Measurements from ENCODE around the gene COL28A1. TPM values are rescaled to one million over a fixed set of nuclear protein-coding genes. Genes with fewer than 3 reads are reported as not detected.

Gene COL28A1
- total RNA-seq, 1 donor from 2014 or later: 0.28 TPM

DNA sequence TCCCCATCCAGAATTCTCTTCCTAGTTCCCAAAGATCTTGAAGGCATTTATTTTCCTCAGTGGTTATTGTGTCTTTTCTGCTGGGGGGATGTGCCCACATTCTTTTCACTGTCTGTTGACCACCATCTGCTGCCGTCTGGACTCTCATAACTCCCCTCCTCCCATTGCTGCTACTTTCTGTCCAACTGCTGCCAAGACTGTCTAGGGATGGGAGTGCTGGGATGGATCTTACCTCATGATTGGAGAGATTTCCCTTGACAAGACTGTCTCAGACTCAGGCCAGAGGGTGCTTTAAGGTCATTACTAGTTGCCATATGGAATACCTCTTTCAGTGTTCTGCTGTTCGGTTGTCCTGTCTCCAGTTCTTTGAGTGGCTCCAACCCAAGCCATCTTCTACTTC lies 211.8 kb downstream of the COL28A1 start:
- no peak for DNase-seq (ENCODE audit: low read depth, low spot score)
- Mint-ChIP-seq H3K4me3 (no peak overlapping the region), H3K36me3 (ENCODE audit: low read depth) (no peaks in the 10 kb centered on the region), H3K9me3 (peaks cover 3% of the 10 kb centered on the region), H3K27me3 (ENCODE audit: low read depth) (peaks cover 7% of the 10 kb centered on the region), H3K27ac (ENCODE audit: unreplicated experiment) (no peak overlapping the region), H3K4me1 (peaks cover 11% of the 10 kb centered on the region)
- TF ChIP-seq, protein P1, sequence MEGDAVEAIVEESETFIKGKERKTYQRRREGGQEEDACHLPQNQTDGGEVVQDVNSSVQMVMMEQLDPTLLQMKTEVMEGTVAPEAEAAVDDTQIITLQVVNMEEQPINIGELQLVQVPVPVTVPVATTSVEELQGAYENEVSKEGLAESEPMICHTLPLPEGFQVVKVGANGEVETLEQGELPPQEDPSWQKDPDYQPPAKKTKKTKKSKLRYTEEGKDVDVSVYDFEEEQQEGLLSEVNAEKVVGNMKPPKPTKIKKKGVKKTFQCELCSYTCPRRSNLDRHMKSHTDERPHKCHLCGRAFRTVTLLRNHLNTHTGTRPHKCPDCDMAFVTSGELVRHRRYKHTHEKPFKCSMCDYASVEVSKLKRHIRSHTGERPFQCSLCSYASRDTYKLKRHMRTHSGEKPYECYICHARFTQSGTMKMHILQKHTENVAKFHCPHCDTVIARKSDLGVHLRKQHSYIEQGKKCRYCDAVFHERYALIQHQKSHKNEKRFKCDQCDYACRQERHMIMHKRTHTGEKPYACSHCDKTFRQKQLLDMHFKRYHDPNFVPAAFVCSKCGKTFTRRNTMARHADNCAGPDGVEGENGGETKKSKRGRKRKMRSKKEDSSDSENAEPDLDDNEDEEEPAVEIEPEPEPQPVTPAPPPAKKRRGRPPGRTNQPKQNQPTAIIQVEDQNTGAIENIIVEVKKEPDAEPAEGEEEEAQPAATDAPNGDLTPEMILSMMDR (conservative IDR thresholded peaks at IDR 0.05): no peak

DNA sequence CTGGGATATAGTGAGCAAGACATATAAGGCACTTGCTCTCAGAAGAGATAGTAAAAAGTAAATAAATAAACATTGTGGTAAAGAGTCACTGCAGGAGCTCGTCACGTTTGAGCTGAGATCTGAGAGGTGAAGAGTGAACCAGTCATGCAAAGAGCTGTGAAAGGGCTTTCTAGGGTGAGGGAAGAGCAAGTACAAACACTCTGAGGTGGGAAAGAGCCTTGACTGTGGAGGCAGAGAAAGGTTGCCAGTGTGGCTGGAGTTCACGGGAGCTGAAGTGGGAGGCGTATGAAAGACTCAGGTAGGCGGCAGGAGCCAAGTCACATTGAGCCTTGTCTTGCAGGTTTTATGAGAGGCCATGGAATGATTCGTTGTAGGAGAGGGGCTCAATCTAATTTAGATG lies 212.3 kb downstream of the COL28A1 start:
- TF ChIP-seq, protein P1 (conservative IDR thresholded peaks at IDR 0.05): no peak
- H3K9me3 Mint-ChIP-seq: peaks cover 5% of the 10 kb centered on the region
- H3K27me3 Mint-ChIP-seq (ENCODE audit: low read depth): peaks cover 7% of the 10 kb centered on the region
- DNase-seq (ENCODE audit: low read depth, low spot score): no peak
- no peaks in the 10 kb centered on the region for H3K36me3 Mint-ChIP-seq (ENCODE audit: low read depth)
- peaks cover 11% of the 10 kb centered on the region for H3K4me1 Mint-ChIP-seq
- no peak overlapping the region for H3K27ac Mint-ChIP-seq (ENCODE audit: unreplicated experiment)
- H3K4me3 Mint-ChIP-seq: no peak overlapping the region

DNA sequence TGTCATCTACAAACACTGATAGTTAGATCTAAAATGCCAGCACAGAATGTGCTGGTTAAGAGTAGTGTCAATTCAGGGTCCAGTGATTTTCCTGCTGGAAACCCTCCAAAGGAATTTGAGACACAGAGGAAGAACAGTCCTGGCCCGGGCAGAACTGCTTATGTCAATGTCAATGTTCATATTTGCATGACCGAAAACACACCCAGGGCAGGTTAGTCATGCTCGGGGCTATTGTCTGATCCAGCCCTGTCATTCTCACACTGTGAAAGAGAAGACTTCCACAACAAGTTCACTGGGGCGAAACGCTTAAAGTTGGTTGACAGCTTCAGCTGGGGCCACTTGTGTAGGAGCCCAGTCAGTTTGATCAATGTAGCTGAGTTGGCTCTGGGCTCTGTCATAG lies 214.0 kb downstream of the COL28A1 start:
- H3K27ac Mint-ChIP-seq (ENCODE audit: unreplicated experiment): no peak overlapping the region
- no peaks in the 10 kb centered on the region for H3K36me3 Mint-ChIP-seq (ENCODE audit: low read depth)
- TF ChIP-seq, protein P1 (conservative IDR thresholded peaks at IDR 0.05): no peak
- no peaks in the 10 kb centered on the region for H3K27me3 Mint-ChIP-seq (ENCODE audit: low read depth)
- H3K4me3 Mint-ChIP-seq: no peak overlapping the region
- DNase-seq (ENCODE audit: low read depth, low spot score): no peak
- H3K9me3 Mint-ChIP-seq: peaks cover 5% of the 10 kb centered on the region
- peaks cover 11% of the 10 kb centered on the region for H3K4me1 Mint-ChIP-seq

DNA sequence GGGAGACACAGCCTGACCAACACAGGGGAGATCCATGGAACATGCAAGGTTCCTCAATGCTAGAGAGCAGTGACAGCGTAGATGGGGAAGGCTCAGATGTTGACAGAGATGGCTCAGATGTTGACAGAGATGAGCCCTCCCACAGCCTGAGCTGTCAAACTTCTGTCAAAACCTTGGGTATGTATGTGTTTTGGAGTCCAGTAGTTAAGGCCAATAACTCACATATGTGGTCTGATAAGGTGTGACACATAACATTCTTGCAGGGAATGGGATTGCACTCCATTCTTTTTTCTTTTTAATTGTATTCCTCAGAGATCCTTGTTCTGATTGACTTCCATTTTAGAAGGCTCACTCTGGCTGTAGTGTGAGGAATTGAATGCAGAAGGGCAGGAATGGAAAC lies 217.1 kb downstream of the COL28A1 start:
- H3K27me3 Mint-ChIP-seq (ENCODE audit: low read depth): no peaks in the 10 kb centered on the region
- no peak overlapping the region for H3K27ac Mint-ChIP-seq (ENCODE audit: unreplicated experiment)
- no peak for DNase-seq (ENCODE audit: low read depth, low spot score)
- H3K36me3 Mint-ChIP-seq (ENCODE audit: low read depth): no peaks in the 10 kb centered on the region
- no peak overlapping the region for H3K4me3 Mint-ChIP-seq
- H3K9me3 Mint-ChIP-seq: peaks cover 2% of the 10 kb centered on the region
- peaks cover 11% of the 10 kb centered on the region for H3K4me1 Mint-ChIP-seq
- TF ChIP-seq, protein P1 (conservative IDR thresholded peaks at IDR 0.05): no peak

DNA sequence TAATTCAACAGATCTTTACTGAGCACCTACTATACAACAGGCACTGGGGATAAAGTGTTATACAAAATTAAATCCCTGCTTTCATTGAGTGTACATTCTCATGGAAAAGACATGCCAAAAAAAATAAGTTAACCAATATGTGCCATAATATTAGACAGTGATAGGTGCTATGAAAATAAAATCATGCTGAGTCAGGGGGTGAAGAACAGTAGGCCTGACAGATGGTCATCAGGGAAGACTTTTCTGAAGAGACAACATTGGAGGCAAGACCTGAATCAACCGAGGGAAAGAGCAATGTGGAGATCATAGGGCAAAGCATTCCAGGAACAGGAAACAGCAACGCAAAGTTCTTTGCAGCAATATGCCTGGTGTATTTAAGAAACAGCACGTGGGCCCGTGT lies 217.8 kb downstream of the COL28A1 start:
- peaks cover 11% of the 10 kb centered on the region for H3K4me1 Mint-ChIP-seq
- DNase-seq (ENCODE audit: low read depth, low spot score): no peak
- H3K9me3 Mint-ChIP-seq: peaks cover 2% of the 10 kb centered on the region
- H3K27ac Mint-ChIP-seq (ENCODE audit: unreplicated experiment): no peak overlapping the region
- no peaks in the 10 kb centered on the region for H3K36me3 Mint-ChIP-seq (ENCODE audit: low read depth)
- no peak overlapping the region for H3K4me3 Mint-ChIP-seq
- H3K27me3 Mint-ChIP-seq (ENCODE audit: low read depth): no peaks in the 10 kb centered on the region
- TF ChIP-seq, protein P1 (conservative IDR thresholded peaks at IDR 0.05): no peak

DNA sequence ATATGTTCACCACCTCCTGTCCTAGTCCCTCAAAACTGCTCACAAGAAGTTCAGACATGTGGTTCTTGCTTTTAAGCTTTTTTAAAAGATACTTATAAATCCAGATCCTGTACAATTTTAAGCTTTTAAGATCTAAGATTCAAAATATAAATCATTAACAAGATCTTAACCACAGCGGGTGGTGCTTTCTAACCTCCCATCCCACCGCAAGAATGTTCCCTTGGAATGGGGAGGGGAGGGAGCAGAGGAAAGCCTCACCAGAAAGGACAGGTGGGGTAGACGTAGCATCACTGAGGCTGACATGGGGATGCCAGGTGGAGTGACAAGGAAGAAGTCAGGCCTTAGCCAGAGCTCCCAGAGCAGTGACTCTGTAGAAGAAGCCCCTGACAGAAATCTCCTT lies 219.8 kb downstream of the COL28A1 start:
- no peak overlapping the region for H3K4me3 Mint-ChIP-seq
- H3K27me3 Mint-ChIP-seq (ENCODE audit: low read depth): no peaks in the 10 kb centered on the region
- peaks cover 2% of the 10 kb centered on the region for H3K9me3 Mint-ChIP-seq
- TF ChIP-seq, protein P1 (conservative IDR thresholded peaks at IDR 0.05): no peak
- H3K27ac Mint-ChIP-seq (ENCODE audit: unreplicated experiment): no peak overlapping the region
- H3K4me1 Mint-ChIP-seq: no peaks in the 10 kb centered on the region
- DNase-seq (ENCODE audit: low read depth, low spot score): no peak
- no peaks in the 10 kb centered on the region for H3K36me3 Mint-ChIP-seq (ENCODE audit: low read depth)

Measured in neural crest cell (in vitro differentiated cells).